ENCODE data around the gene C5AR2.
"Not testable (repeated sequence)": the region's sequence is repeated elsewhere in the genome, so short reads cannot be mapped to it uniquely, and the experiment has no call there.

Gene C5AR2

DNA sequence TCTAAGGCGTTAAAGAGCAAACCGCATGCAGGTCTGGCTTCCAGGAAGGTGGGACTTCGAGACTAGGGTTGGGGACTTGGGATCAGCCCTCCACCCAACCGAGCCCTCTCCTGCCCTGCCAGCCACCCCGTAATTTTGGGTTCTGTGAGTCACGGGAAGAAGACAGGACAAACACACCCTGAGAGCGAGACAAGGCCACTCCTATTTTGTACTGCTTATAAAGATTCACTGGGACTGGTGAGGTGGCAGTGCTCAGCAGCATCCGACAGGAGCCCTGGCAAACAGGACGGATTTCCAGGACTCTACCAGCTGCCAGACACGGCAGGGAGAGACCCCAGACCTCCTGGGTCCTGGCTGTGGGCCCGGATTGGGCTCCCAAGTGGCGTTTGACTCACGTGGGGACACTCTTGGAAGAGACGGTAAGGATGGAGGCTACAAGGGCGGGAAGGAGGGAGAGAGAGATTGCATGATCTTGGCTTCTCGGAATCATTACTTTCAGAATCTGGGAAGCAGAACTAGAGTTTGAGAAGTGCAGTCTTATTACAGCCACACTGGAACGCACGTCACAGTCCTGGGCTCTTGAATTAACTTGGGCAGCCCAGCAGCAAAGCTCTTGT, at the start of gene C5AR2:
TSS of gene C5AR2 (plus strand) at position 245 of the 617 bp plus-strand sequence. CDS start 8,625 bp downstream, outside the sequence.
- no peak for DNase-seq

DNA sequence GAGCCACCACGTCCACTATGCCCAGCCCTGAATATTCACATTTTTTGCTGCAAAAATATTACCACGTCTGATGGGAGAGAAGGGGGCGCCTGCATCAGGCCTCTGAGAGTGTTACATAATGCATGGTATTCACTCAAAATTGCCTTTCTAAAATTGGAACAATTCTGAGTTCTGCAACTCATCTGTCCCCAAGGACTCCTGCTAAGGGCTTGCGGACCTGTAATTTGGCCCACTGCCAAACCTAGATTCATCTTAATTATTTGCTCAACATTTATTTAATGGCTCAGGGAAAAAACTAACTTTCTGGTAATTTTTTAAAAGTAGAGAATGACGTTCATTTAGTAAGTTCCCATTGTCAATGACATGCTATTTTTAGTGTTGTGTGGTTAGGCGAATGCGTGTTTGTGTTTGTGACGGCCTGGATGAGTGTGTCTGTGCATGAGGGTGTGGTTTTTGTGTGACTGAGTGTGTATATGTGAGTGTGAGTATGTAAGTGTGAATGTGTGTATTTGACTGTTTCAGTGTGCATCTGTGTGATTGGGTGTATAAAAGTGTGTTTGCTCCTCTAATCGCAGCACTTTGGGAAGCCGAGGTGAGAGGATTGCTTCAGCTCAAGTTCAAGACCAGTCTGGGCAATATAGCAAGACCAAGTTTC, 48.4 kb upstream of the C5AR2 start:
- DNase-seq, result no peak

DNA sequence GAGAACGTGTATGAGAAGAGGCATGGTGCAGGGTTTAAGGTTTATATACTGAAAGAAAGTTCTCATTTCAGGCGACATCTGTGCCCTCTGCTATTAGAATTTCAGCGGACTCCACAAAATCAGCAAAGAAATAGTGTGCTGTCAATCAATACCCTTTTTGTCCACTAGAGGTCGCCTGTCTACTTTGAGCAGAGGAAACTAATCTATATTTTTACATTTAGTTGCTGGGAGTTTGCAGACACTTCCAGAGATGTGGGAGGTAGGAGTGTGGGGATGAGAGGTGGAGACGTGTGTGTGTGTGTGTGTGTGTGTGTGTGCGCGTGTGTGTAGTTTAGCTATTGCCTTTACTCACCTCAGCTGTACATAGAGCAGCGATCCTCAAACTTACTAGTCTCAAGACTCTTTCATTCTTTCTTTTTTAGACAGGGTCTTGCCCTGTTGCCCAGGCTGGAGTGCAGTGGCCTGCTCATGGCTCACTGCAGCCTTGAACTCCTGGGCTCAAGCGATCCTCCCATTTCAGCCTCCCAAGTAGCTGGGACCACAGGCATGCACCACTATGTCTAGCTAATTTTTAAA, 47.6 kb upstream of the C5AR2 start:
- peak; percentile 62 for DNase-seq

DNA sequence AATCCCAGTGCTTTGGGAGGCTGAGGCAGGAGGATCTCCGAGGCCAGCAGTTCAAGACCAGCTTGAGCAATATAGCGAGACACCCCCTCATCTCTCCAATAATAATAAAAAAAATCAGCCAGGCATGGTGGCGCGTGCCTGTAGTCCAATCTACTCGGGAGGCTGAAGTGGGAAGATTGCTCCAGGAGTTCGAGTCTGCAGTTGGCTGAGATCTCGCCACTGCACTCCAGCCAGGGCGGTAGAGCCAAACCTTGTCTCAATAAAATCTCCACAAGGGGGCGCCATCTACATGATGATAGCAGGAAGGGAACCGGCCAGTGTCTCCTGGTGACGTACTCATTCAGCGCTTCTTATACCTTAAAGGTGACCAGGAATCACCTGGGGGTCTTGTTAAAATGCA, 35.9 kb upstream of the C5AR2 start:
- DNase-seq, result peak; percentile 63

DNA sequence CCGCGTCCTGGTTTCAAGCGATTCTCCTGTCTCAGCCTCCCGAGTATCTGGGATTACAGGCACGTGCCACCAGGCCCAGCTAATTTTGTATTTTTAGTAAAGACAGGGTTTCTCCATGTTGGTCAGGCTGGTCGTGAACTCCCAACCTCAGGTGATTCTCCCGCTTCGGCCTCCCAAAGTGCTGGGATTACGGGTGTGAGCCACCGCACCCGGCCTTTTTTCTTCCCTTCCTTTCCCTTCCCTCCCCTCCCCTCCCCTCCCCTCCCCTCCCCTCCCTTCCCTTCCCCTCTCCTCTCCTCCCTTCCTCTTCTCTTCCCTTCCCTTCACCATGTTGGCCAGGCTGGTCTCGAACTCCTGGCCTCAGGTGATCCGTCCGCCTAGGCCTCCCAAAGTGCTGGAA, 31.1 kb upstream of the C5AR2 start:
- DNase-seq, result not testable (repeated sequence)

DNA sequence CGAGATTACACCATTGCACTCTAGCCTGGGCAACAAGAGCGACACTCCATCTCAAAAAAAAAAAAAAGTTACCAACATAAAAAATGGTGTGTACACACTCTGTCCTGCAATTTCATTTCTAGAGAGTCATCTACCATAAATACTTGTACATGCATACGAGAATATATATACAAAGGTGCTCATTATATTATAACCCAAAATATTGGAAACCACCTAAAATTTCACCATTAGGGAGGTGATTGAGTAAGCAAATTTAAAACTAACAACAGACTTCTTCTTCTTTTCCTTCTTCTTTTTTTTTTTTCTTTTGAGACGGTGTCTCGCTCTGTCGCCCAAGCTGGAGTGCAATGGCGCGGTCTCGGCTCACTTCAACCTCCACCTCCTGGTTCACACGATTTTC, 29.7 kb upstream of the C5AR2 start:
- DNase-seq, result no peak

DNA sequence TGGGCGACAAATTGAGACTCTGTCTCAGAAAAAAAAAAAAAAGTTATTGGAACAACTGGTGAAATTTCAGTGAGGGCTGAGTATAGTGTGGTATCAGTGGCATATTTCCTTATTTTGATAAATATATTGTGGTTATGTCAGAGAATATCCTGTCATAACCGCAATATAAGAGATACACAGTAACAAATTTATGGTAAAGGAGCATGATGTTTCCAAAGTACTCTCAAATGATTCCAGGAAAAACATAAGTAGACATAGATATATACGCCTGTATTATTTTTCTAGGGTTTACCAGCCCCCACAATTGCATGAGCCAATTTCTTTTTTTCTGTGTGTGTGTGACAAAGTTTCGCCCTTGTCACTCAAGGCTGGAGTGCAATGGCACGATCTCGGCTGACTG, 28.0 kb upstream of the C5AR2 start:
- DNase-seq, result no peak

DNA sequence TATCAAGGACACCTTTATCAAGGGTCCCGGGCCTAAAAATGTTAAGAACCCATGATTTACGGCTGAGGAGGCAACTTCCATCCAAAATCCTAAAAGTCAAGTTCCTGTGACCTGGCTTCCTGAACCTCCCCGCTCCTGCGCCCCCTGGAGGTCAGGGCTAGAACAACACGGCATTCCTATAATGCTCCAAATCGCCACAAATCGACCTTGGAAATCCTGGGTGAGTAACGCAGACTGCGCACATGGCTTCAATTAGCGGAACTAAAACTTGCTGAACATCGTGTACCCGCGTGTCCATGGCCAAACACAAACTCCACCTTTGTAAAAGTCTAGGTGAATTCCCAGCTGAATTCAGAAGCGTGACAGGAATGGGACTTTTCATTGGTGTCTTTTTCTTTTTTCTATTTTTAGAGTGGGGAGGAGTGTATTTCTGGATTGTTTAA, 26.6 kb upstream of the C5AR2 start:
- no peak for DNase-seq

DNA sequence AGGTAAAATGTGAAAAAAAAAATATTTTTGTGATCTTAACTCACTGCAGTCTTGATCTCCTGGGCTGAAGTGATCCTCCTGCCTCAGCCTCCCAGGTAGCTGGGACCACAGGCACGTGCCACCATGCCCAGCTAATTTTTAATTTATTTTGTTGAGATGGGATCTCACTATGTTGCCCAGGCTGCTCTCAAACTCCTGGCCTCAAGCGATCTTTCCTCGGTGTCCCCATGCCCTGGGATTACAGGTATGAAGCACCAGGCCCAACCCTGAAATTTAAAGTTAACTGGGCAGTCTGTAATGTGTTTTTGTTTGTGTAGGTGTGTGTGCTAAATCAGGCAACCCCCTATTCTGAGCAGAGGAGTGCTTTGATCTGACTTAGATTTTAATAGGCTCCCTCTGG, 25.7 kb upstream of the C5AR2 start:
- DNase-seq, result no peak

DNA sequence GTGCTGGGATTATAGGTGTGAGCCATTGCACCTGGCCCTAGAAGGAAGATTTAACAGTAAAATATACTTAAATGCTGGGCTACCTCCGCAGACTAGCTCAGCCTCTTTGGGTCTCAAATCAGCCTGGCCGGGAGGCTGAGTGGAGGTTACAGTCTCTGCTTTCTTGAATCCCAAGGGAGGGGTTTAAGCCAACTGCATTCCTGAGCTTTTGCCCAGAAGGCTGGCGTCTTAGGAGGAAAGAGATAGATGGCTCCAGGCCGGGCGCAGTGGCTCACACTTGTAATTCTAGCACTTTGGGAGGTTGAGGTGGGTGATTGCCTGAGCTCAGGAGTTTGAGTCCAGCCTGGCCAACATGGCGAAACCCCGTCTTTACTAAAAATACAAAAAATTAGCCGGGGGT, 22.9 kb upstream of the C5AR2 start:
- no peak for DNase-seq

DNA sequence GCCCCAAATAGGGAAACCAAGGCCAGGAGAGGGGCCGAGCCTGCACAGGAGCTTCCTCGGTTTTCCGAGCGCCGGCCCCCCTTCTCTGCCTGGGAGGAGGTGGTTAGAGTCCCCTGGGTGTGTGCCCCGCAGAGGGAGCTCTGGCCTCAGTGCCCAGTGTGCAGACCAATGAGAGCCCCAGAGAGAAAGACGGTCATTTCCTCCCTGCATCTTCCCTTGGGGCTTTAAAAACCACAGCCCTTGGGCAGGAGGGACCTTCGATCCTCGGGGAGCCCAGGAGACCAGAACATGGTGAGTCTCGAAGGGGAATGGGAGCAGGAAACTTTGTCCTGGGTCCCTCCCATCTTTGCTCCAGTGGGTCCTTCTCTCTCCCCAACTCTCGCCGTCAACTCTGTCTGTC, 22.4 kb upstream of the C5AR2 start, which contains the start of gene C5AR1:
TSS of gene C5AR1 (plus strand) at position 254 of the 400 bp plus-strand sequence. CDS start at position 289, 35 bp downstream.
- DNase-seq, result no peak

DNA sequence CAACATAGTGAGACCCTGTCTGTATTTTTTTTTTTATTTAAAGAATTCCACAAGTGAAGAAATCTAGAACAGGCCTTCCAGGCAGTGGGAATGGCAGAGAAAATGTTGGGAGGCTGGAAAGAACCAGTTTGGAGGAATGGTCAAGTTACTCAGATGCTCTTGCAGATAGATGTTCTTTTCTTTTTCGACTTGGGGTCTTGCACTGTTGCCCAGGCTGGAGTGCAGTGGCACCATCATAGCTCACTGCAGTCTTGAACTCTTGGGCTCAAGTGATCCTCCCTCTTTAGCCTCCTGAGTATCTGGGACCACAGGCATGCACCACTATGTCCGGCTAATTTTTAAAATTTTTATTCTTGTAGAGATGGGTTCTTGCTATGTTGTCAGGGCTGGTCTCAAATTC, 21.7 kb upstream of the C5AR2 start:
- no peak for DNase-seq

DNA sequence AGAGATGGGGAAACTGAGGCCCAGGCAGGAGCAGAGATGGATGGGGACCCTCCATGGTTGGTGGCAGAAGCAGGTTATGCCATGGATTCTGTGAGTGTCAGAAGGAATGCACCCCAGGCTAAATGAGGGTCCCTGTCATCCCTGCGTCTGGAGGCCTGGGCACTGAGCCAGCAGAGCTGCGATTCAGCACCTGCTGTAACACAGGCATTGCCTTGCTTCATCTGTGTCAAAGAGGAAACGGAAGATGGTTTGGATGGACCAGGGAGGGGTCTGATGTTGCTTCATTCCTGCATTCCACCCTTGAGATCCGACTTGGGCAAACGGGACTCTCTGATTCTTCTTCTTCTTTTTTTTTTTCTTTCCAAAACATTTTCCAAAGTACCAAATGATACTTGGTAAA, 21.2 kb upstream of the C5AR2 start:
- DNase-seq, result no peak

DNA sequence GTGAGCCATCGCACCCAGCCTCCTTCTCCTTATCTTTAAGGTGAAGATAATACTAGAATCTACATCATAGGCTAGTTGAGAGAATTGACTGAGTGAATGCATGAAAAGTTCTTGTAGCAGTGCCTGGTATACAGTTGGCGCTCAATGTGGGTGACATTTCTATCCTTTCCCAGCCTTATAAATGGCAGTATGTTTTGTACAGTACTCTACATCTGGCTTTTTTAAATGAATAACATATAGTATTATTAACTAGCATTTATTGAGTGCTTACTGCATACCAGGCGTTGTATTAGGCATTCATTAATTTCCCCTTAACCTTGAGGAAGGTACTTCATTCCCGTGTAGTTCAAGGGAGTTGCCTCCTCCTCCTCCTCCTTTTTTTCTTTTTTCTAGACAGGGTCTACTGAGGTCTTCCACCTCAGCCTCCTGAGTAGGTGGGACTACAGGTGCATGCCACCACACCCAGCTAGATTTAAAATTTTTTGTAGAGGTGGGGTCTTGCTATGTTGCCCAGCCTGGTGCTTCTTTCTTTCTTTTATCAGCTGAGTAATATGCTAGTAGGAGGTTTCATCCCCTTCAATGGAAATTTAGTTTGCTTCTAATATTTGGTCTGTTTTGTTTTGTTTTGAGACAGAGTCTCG, 19.5 kb upstream of the C5AR2 start:
- no peak for DNase-seq

DNA sequence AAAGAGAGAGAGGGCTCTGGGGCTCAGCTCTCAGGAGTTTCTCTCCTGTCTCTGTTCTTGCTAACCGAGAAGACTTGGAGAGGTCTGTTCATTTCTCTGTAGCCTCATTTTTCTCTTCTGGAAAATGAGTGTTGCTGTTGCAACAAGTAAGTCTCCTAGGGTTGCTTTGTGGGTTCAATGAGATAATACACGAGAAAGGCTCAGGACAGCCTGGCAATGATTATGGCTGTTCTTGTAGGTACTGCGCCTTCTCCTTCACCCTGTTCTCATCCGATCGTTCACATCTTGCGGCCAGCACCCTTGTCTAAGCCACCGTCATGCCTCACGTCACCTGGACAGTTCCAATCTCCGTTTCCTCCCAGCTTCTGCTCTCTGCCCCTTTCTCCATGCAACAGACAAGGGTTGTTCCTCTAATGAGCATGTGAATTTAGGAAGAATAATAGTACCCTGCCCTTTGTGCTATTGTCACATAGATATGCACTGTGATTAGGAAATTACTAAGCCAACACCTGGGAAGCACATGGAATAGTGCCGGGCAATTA, 18.1 kb upstream of the C5AR2 start:
- no peak for DNase-seq

DNA sequence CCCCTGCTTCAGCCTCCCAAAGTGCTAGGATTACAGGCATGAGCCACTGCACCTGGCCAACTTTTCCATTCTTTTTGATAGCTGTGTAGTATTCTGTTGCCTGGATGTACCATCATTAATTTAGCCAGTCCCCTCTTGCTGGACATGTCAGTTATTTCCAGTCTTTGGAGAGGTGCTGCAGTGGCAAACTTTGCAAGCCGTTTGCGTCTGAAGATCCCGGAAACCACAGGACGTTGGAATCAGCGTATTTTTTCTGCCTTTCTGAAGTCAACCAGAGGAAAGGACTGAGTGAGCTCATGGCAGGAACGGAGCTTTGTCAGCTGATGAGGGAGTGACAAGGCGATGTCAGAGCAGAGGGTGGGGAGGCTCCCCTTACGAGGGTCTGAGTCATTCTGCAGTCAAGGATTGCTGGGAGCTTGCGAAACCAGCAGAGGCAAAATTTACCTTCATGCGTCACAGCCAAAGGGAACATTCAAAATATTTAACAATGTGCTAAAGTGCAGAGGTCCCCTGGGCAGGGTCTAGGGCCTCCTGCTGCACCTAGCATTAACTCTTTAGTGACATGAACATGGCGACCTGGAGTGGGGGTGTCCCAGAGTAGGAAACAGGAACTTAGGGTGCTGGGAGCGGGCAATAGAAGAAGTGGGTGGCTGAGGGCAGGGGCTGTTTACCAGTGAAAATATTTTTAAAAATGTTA, 16.7 kb upstream of the C5AR2 start:
- no peak for DNase-seq

DNA sequence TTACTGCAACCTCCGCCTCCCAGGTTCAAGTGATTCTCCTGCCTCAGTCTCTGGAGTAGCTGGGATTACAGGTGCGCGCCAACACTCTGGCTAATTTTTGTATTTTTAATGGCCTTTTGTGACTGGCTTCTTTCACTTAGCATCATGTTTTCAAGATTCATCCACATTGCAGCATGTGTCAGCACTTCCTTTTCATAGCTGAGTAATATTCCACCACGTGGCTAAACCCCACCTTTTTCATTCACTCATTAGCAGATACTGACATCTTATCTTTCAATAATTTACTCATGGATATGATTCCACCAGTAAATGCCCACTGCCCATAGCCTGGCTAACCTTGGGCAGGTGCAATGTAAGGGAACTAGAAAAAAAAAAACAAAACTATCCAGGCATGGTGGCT, 15.5 kb upstream of the C5AR2 start:
- DNase-seq, result no peak

DNA sequence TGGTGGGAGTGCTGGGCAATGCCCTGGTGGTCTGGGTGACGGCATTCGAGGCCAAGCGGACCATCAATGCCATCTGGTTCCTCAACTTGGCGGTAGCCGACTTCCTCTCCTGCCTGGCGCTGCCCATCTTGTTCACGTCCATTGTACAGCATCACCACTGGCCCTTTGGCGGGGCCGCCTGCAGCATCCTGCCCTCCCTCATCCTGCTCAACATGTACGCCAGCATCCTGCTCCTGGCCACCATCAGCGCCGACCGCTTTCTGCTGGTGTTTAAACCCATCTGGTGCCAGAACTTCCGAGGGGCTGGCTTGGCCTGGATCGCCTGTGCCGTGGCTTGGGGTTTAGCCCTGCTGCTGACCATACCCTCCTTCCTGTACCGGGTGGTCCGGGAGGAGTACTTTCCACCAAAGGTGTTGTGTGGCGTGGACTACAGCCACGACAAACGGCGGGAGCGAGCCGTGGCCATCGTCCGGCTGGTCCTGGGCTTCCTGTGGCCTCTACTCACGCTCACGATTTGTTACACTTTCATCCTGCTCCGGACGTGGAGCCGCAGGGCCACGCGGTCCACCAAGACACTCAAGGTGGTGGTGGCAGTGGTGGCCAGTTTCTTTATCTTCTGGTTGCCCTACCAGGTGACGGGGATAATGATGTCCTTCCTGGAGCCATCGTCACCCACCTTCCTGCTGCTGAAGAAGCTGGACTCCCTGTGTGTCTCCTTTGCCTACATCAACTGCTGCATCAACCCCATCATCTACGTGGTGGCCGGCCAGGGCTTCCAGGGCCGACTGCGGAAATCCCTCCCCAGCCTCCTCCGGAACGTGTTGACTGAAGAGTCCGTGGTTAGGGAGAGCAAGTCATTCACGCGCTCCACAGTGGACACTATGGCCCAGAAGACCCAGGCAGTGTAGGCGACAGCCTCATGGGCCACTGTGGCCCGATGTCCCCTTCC, 11.8 kb upstream of the C5AR2 start:
- DNase-seq, result no peak

DNA sequence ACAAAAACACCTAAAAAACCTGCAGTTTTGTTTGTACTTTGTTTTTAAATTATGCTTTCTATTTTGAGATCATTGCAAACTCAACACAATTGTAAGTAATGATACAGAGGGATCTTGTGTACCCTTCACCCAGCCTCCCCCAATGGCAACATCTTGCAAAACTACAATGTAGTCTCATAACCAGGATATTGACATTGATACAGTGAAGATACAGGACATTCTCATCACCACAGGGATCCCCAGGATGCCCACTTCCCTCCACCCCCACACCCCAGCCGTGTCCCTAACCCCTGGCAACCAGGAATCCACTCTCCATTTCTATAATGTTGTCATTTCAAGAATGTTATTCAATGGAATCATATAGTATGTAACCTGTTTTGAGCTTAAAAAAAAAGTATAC, 10.3 kb upstream of the C5AR2 start:
- DNase-seq, result no peak

DNA sequence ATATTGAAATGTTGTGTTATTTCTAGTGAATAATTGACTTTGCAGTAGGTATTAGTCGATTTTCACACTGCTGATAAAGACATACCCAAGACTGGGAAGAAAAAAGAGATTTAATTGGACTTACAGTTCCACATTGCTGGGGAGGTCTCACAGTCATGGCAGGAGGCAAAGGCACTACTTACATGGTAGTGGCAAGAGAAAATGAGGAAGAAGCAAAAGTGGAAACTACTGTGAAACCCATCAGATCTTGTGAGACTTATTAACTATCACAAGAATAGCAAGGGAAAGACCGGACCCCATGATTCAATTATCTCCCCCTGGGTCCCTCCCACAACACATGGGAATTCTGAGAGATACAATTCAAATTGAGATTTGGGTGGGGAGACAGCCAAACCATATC, 9.9 kb upstream of the C5AR2 start:
- DNase-seq, result no peak

DNA sequence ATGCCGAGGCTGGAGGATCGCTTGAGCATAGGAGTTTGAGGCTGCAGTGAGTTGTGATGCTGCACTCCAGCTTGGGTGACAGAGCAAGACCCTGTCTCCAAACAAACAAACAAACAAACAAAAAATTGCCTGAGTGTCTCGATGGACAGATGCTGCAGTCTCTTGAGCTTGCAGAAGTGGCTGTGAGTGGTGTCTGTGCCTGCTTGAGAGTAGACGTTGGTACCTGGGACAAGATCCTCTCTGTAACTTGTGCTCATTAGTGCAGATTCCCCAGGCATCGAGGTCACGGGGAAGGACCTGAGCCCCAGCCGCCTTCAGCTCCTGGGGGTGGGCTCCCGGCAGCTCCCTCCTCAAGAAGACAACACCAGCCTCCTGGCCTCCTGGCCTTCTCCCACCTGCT, 8.6 kb upstream of the C5AR2 start:
- no peak for DNase-seq

DNA sequence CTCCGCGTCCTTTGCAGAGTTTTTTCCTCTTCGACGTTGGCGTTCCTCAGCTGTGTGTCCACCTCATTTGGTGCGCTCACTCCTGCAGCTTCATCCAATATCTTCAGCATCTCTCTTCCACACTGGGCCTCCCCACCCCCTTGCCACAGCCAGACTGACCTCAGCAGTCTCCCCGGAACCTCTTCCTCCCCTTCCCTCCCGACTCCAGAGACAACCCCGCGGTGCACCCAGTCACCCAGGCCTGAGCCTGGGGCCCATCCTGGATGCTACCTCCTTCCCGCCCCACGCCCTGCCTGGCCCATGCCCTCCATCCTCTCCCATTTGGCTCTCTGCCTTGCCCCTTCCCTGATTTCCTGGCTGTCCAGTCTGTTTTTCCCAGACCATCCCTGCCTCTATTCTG, 8.1 kb upstream of the C5AR2 start:
- no peak for DNase-seq

Data from NCI-H2029 treated with DMSO at 0.1 percent for 48 hours (cell line).